Measurements from ENCODE around the gene BCAP31.
"Not testable (repeated sequence)": the region's sequence is repeated elsewhere in the genome, so short reads cannot be mapped to it uniquely, and the experiment has no call there.

BCAP31 gene

DNA sequence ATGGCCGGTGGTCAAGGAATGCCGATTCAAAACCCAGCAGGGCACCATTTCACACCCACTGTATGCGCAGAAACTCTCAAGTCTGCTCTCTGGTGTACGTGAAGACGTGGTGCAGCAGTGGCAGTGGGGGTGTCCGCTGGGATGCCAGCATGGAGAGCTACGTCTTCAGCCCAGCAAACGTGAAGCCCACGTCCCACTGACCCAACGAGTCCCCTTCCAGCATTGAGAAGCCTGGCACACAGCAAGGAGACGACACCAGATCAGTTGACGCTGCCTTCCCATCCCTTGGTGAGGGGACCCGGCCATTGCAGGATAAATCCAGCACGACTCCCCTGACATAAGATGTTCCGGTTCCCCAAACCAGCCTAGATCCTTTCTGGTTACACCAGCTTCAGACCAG is 37.7 kb upstream of the BCAP31 start:
- no peak for ATAC-seq
- no peak for TF ChIP-seq ZC3H10 (CRISPR knock-in tag; IDR thresholded peaks at IDR 0.05)
- no peak for TF ChIP-seq ZFP30 (CRISPR knock-in tag; IDR thresholded peaks at IDR 0.05)
- TF ChIP-seq RARB (CRISPR knock-in tag; IDR thresholded peaks at IDR 0.05) = no peak
- no peak for TF ChIP-seq GLIS3 (CRISPR knock-in tag; IDR thresholded peaks at IDR 0.05)
- TF ChIP-seq, protein P1, sequence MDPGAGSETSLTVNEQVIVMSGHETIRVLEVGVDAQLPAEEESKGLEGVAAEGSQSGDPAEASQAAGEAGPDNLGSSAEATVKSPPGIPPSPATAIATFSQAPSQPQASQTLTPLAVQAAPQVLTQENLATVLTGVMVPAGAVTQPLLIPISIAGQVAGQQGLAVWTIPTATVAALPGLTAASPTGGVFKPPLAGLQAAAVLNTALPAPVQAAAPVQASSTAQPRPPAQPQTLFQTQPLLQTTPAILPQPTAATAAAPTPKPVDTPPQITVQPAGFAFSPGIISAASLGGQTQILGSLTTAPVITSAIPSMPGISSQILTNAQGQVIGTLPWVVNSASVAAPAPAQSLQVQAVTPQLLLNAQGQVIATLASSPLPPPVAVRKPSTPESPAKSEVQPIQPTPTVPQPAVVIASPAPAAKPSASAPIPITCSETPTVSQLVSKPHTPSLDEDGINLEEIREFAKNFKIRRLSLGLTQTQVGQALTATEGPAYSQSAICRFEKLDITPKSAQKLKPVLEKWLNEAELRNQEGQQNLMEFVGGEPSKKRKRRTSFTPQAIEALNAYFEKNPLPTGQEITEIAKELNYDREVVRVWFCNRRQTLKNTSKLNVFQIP (CRISPR knock-in tag; IDR thresholded peaks at IDR 0.05; ENCODE audit: borderline replicate concordance, low read depth) = no peak

DNA sequence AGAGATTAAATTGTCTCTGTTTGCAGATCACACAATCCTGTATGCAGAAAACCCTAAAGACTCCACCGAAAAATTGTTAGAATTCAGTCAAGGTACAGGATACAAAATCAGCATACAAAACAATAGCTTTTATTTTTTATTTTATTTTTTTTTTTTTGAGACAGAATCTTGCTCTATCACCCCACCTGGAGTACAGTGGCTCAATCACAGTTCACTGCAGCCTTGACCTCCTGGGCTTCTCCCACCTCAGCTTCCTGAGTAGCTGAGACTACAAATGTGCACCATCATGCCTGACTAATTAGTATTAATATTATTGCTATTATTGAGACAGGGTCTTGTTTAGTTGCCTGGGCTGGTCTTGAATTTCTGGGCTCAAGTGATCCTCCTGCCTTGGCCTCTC is 30.9 kb upstream of the BCAP31 start:
- no peak for TF ChIP-seq ZFP3 (CRISPR knock-in tag; IDR thresholded peaks at IDR 0.05)
- no peak for TF ChIP-seq RARB (CRISPR knock-in tag; IDR thresholded peaks at IDR 0.05)
- TF ChIP-seq TOX (CRISPR knock-in tag; IDR thresholded peaks at IDR 0.05; ENCODE audit: borderline replicate concordance) = no peak
- TF ChIP-seq SNAI2 (CRISPR knock-in tag; IDR thresholded peaks at IDR 0.05) = no peak
- no peak for ATAC-seq

- no peak for ATAC-seq
- TF ChIP-seq, protein P2, sequence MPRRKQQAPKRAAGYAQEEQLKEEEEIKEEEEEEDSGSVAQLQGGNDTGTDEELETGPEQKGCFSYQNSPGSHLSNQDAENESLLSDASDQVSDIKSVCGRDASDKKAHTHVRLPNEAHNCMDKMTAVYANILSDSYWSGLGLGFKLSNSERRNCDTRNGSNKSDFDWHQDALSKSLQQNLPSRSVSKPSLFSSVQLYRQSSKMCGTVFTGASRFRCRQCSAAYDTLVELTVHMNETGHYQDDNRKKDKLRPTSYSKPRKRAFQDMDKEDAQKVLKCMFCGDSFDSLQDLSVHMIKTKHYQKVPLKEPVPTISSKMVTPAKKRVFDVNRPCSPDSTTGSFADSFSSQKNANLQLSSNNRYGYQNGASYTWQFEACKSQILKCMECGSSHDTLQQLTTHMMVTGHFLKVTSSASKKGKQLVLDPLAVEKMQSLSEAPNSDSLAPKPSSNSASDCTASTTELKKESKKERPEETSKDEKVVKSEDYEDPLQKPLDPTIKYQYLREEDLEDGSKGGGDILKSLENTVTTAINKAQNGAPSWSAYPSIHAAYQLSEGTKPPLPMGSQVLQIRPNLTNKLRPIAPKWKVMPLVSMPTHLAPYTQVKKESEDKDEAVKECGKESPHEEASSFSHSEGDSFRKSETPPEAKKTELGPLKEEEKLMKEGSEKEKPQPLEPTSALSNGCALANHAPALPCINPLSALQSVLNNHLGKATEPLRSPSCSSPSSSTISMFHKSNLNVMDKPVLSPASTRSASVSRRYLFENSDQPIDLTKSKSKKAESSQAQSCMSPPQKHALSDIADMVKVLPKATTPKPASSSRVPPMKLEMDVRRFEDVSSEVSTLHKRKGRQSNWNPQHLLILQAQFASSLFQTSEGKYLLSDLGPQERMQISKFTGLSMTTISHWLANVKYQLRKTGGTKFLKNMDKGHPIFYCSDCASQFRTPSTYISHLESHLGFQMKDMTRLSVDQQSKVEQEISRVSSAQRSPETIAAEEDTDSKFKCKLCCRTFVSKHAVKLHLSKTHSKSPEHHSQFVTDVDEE (CRISPR knock-in tag; IDR thresholded peaks at IDR 0.05) = no peak
- TF ChIP-seq, protein P1 (CRISPR knock-in tag; IDR thresholded peaks at IDR 0.05; ENCODE audit: borderline replicate concordance, low read depth) = no peak
- TF ChIP-seq ISL1 (CRISPR knock-in tag; IDR thresholded peaks at IDR 0.05) (no peak), CSDC2 (CRISPR knock-in tag; IDR thresholded peaks at IDR 0.05) (no peak), TOX (CRISPR knock-in tag; IDR thresholded peaks at IDR 0.05; ENCODE audit: borderline replicate concordance) (no peak), ARNTL (CRISPR knock-in tag; IDR thresholded peaks at IDR 0.05; ENCODE audit: borderline replicate concordance, low read depth) (no peak), ZFP30 (CRISPR knock-in tag; IDR thresholded peaks at IDR 0.05) (no peak)
- TF ChIP-seq, protein P3, sequence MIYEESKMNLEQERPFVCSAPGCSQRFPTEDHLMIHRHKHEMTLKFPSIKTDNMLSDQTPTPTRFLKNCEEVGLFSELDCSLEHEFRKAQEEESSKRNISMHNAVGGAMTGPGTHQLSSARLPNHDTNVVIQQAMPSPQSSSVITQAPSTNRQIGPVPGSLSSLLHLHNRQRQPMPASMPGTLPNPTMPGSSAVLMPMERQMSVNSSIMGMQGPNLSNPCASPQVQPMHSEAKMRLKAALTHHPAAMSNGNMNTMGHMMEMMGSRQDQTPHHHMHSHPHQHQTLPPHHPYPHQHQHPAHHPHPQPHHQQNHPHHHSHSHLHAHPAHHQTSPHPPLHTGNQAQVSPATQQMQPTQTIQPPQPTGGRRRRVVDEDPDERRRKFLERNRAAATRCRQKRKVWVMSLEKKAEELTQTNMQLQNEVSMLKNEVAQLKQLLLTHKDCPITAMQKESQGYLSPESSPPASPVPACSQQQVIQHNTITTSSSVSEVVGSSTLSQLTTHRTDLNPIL (CRISPR knock-in tag; IDR thresholded peaks at IDR 0.05; ENCODE audit: low read depth) = no peak
Measured at GRCh38 chrX:153750127-153750774, 26.1 kb upstream of the BCAP31 start.

DNA sequence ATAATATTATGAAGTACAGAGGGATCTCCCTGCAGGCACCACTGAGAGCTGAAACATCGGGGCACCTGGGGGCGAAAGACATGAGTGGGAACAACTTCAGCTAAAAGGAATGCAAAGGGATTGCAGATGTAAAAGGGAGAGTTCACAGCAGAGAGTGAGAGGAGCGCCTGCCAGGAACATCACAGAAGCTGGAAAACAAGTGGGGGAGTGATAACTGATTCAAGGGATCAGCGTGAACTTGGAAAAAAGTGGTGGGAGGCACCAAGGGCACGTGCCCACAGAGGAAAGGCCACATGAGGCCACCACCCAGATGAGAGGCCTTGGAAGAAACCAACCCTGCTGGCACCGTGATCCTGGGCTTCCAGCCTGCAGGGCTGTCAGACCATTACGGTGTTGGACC is 24.8 kb upstream of the BCAP31 start:
- ATAC-seq = not testable (repeated sequence)

DNA sequence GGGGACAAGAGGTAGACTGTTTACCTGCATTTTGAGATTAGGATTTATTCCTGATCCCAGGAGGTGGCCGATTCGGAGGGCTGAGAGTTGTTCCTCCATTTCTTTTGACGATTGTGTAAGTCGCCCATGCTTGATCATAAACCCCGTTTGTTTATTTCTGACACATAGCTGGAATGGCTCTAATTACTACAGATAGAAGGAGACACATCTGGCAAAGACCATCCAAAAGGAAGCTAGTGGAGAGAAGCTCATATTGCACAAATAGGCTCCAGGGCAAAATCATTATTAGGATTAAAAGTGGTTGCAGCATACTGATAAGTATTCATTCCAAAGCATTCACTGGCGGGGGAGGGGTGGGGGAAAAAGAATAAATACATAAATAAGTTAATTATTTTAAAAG is 22.8 kb upstream of the BCAP31 start:
- not testable (repeated sequence) for ATAC-seq

DNA sequence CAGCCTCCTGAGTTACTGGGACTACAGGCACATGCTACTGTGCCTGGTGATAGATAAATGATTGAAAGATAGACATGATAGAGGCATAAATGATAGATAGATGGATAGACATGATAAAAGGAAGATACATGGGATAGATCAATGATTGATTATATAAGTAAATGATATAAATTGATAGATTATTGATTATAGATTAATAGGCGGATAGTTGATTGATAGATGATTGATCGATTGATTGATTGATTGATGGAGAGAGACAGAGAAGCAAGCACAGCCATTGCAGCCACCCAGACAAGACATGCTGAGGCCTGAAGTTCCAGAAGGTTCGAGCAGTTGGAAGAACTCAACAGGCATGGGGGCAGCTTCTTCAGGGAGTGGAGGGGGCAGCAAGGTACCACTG is 22.2 kb upstream of the BCAP31 start:
- TF ChIP-seq SNAI2 (CRISPR knock-in tag; IDR thresholded peaks at IDR 0.05) (no peak), ZC3H10 (CRISPR knock-in tag; IDR thresholded peaks at IDR 0.05) (no peak), OSR1 (CRISPR knock-in tag; IDR thresholded peaks at IDR 0.05) (no peak), TOX (CRISPR knock-in tag; IDR thresholded peaks at IDR 0.05; ENCODE audit: borderline replicate concordance) (no peak)
- TF ChIP-seq, protein P1 (CRISPR knock-in tag; IDR thresholded peaks at IDR 0.05; ENCODE audit: borderline replicate concordance, low read depth) = no peak
- ATAC-seq = no peak

- ATAC-seq = not testable (repeated sequence)
Measured at GRCh38 chrX:153745067-153745433, 20.9 kb upstream of the BCAP31 start.
